Aorta (tissue), 5 donors: ENCODE measurements around the gene KIT. TPM values are rescaled to one million over a fixed set of nuclear protein-coding genes. Genes with fewer than 3 reads are reported as not detected.
A peak's percentile ranks its signal among the peaks of the same experiment; 100 is the strongest.

Source experiments
- ATAC-seq: fragments of 200-7000 bp; cut with Tn5 transposase; one replicate; pipeline ENCODE4 v1.9.1; 2022; ENCODE audit warnings: moderate library complexity; ENCODE audit not compliant: low FRiP score
- DNase-seq, 2 donors: peaks; one replicate each; pipeline ENCODE4 v3.0.0-alpha.2; 2020
- H3K27ac ChIP-seq, 2 donors: one replicate each; pipeline ENCODE4 v1.5.1; 2013; ENCODE audit warnings: low read length in 2 of 2, mild to moderate bottlenecking in 2 of 2, moderate library complexity in 2 of 2, control low read depth in 1 of 2, inconsistent platforms in 1 of 2, low read depth in 1 of 2
- H3K27me3 ChIP-seq, 2 donors: one replicate each; pipeline ENCODE4 v1.6.1; 2013; ENCODE audit warnings: control low read depth in 1 of 2, low read length in 1 of 2, mild to moderate bottlenecking in 1 of 2, moderate library complexity in 1 of 2; ENCODE audit not compliant: insufficient read depth in 2 of 2, control insufficient read depth in 1 of 2
- H3K36me3 ChIP-seq, 2 donors: one replicate each; pipeline ENCODE4 v1.6.1; 2013; ENCODE audit warnings: control low read depth in 1 of 2, low read length in 1 of 2, mild to moderate bottlenecking in 1 of 2; ENCODE audit not compliant: insufficient read depth in 2 of 2, control insufficient read depth in 1 of 2
- H3K4me1 ChIP-seq, 2 donors: one replicate each; pipeline ENCODE4 v1.6.1; 2013; ENCODE audit warnings: low read length in 2 of 2, control low read depth in 1 of 2, mild to moderate bottlenecking in 1 of 2, moderate library complexity in 1 of 2; ENCODE audit not compliant: insufficient read depth in 2 of 2, control insufficient read depth in 1 of 2
- H3K4me3 ChIP-seq, 2 donors: one replicate each; pipeline ENCODE4 v1.5.1; 2013; ENCODE audit warnings: low read length in 2 of 2, control low read depth in 1 of 2, mild to moderate bottlenecking in 1 of 2
- H3K9me3 ChIP-seq: one replicate; pipeline ENCODE4 v1.6.1; 2013; ENCODE audit warnings: mild to moderate bottlenecking, low read length; ENCODE audit not compliant: control insufficient read depth
- WGBS, 2 donors: extraction: QIAGEN DNeasy Blood & Tissue Kit; methylation state at CpG; one replicate each; pipeline ENCODE4 v1.1.7; 2013; 5-methylcytosine and 5-hydroxymethylcytosine counted together
- intact Hi-C, 2 donors: fragments of 100-400 bp; cut with DNase I; formaldehyde crosslinking; loops; one replicate each; pipeline versions ENCODE4 v1.14.2 to v1.15.0; 2022
- polyA plus RNA-seq, 2 donors: library from polyadenylated mRNA; stranded (reverse); fragments of 200-250 nt; gene quantifications; one replicate each; pipeline ENCODE4 v1.2.3, GENCODE V29; 2013
- total RNA-seq, 2 donors: library from RNA; stranded (reverse); fragmentation: NEBNext Ultra II Directional; extraction: Animal tissue kit (Norgen Biotek cat#: 25700); gene quantifications; one replicate each; pipeline ENCODE4 v1.2.1, GENCODE V29; 2021
- donor health status: healthy with polysubstance abuse.
- donor health status: Bipolar disorder and iron deficiency.
- donor health status: DM: no; HTN: no; CAD: no.
- donor health status: DM: no; HTN: no; CAD: no.
- donor health status: DM: yes; HTN: yes; CAD: no.

The KIT gene
- total and polyA plus RNA-seq, 4 donors = 0.56 to 18.7 (median 5.3) TPM

- no peak for ATAC-seq
- WGBS, 2 donors = 87 to 94% methylated on average over 1 of the region's 1 CpG
These were observed 74.2 kb downstream of the KIT start for GRCh38 chr4:54731976-54732375.

GRCh38 chr4:54737421-54737820 lies 79.7 kb downstream of the KIT start:
- Histone ChIP-seq H3K36me3 (peaks cover 3 to 4% of the 10 kb centered on the region in 2 donors), H3K9me3 (no peaks in the 10 kb centered on the region), H3K27me3 (no peaks in the 10 kb centered on the region), H3K4me1 (no peaks in the 10 kb centered on the region), H3K4me3 (no peak overlapping the region), H3K27ac (no peak overlapping the region)
- intact Hi-C loops = no loop called here
- no peak for ATAC-seq
- 93 to 94% methylated on average over 1 of the region's 1 CpG for WGBS, 2 donors
- DNase-seq = no peak

More at GRCh38 chr4:54731976-54732375, 74.2 kb downstream of the KIT start:
- Histone ChIP-seq H3K9me3 (no peaks in the 10 kb centered on the region), H3K4me3 (no peak overlapping the region), H3K27me3 (no peaks in the 10 kb centered on the region), H3K27ac (no peak overlapping the region), H3K4me1 (no peaks in the 10 kb centered on the region), H3K36me3 (peaks cover 0 to under 1% of the 10 kb centered on the region in 2 donors)
- DNase-seq = no peak
- intact Hi-C loops = no loop called here

- Histone ChIP-seq H3K4me3 (no peak overlapping the region), H3K36me3 (peaks cover 3 to 4% of the 10 kb centered on the region in 2 donors), H3K27ac (no peak overlapping the region), H3K27me3 (no peaks in the 10 kb centered on the region), H3K9me3 (no peaks in the 10 kb centered on the region), H3K4me1 (no peaks in the 10 kb centered on the region)
- ATAC-seq (no peak), DNase-seq (no peak)
- intact Hi-C loops = no loop called here
- 82 to 87% methylated on average over 3 of the region's 3 CpGs for WGBS, 2 donors
These were observed 83.4 kb downstream of the KIT start for GRCh38 chr4:54741202-54741601.

- no peak overlapping the region for H3K4me3 ChIP-seq
- H3K36me3 ChIP-seq = peaks cover 0 to 4% of the 10 kb centered on the region in 2 donors
- no peaks in the 10 kb centered on the region for H3K27me3 ChIP-seq
- H3K4me1 ChIP-seq = no peaks in the 10 kb centered on the region
- no peak for DNase-seq
- ATAC-seq = peak; percentile 37
- WGBS, 2 donors = 89 to 92% methylated on average over 9 of the region's 9 CpGs
- no peaks in the 10 kb centered on the region for H3K9me3 ChIP-seq
- no peak overlapping the region for H3K27ac ChIP-seq
- intact Hi-C loops = no loop called here
These were observed 85.1 kb downstream of the KIT start for GRCh38 chr4:54742636-54743399.

- no peak overlapping the region for H3K4me3 ChIP-seq
- intact Hi-C loops = no loop called here
- WGBS, 2 donors = 77 to 94% methylated on average over 3 of the region's 3 CpGs
- DNase-seq (no peak), ATAC-seq (no peak)
- H3K27ac ChIP-seq = no peak overlapping the region
- no peaks in the 10 kb centered on the region for H3K27me3 ChIP-seq
- no peaks in the 10 kb centered on the region for H3K9me3 ChIP-seq
- H3K36me3 ChIP-seq = peaks cover 0 to 4% of the 10 kb centered on the region in 2 donors
- no peaks in the 10 kb centered on the region for H3K4me1 ChIP-seq
These were observed 85.8 kb downstream of the KIT start for GRCh38 chr4:54743562-54743961.

- Histone ChIP-seq H3K4me3 (no peak overlapping the region), H3K27ac (no peak overlapping the region), H3K4me1 (no peaks in the 10 kb centered on the region), H3K9me3 (no peaks in the 10 kb centered on the region), H3K36me3 (peaks cover 0 to 2% of the 10 kb centered on the region in 2 donors), H3K27me3 (no peaks in the 10 kb centered on the region)
- no peak for DNase-seq
- no peak for ATAC-seq
- intact Hi-C loops = no loop called here
These were observed 86.7 kb downstream of the KIT start for GRCh38 chr4:54744487-54744886.

GRCh38 chr4:54745031-54745770 lies 87.4 kb downstream of the KIT start:
- no peak for DNase-seq
- Histone ChIP-seq H3K36me3 (no peaks in the 10 kb centered on the region), H3K4me3 (no peak overlapping the region), H3K27ac (no peak overlapping the region), H3K27me3 (no peaks in the 10 kb centered on the region), H3K9me3 (no peaks in the 10 kb centered on the region), H3K4me1 (no peaks in the 10 kb centered on the region)
- whole genome bisulfite sequencing, 2 donors = 81 to 90% methylated on average over 2 of the region's 2 CpGs
- intact Hi-C loops = no loop called here
- no peak for ATAC-seq

- Histone ChIP-seq H3K36me3 (no peaks in the 10 kb centered on the region), H3K27me3 (no peaks in the 10 kb centered on the region), H3K4me3 (no peak overlapping the region), H3K9me3 (no peaks in the 10 kb centered on the region), H3K4me1 (no peaks in the 10 kb centered on the region), H3K27ac (no peak overlapping the region)
- ATAC-seq = no peak
- intact Hi-C loops = no loop called here
- DNase-seq = no peak
- 85 to 88% methylated on average over 2 of the region's 2 CpGs for WGBS, 2 donors
These were observed 88.5 kb downstream of the KIT start for GRCh38 chr4:54746218-54746617.

- H3K9me3 ChIP-seq = peaks cover 1% of the 10 kb centered on the region
- ATAC-seq (no peak), DNase-seq (no peak)
- H3K36me3 ChIP-seq = no peaks in the 10 kb centered on the region
- intact Hi-C loops = no loop called here
- no peak overlapping the region for H3K27ac ChIP-seq
- no peaks in the 10 kb centered on the region for H3K27me3 ChIP-seq
- H3K4me1 ChIP-seq = no peaks in the 10 kb centered on the region
- H3K4me3 ChIP-seq = no peak overlapping the region
These were observed 92.6 kb downstream of the KIT start for GRCh38 chr4:54750341-54750740.
